Neural progenitor cell (in vitro differentiated cells): ENCODE results near the gene PEAK1.

Source experiments
- CTCF ChIP-seq: fragments of 200-600 bp; sonication (generic); IDR thresholded peaks from 2 replicates; pipeline ENCODE4 v1.5.1; 2017; ENCODE audit warnings: antibody characterized with exemption, mild to moderate bottlenecking
- EZH2 ChIP-seq: fragments of 200-600 bp; sonication (generic); IDR thresholded peaks from 2 replicates; pipeline ENCODE4 v1.6.1; 2017; ENCODE audit warnings: antibody characterized with exemption, mild to moderate bottlenecking, moderate library complexity
- EZH2phosphoT487 ChIP-seq: fragments of 200-600 bp; sonication (generic); IDR thresholded peaks from 2 replicates; pipeline ENCODE4 v1.6.1; 2017; ENCODE audit warnings: antibody characterized with exemption

GRCh38 chr15:77384086-77384485 is 35.8 kb downstream of the PEAK1 start:
- TF ChIP-seq EZH2phosphoT487, result no peak
- TF ChIP-seq CTCF, result no peak
- no peak for TF ChIP-seq EZH2
